MM.1S (cell line): ENCODE measurements around the gene KPNA5.
A peak's percentile ranks its signal among the peaks of the same experiment; 100 is the strongest.

Experiments
- DNase-seq: peaks from one replicate; pipeline ENCODE4 v3.0.0-alpha.2; 2015
- H2AFZ ChIP-seq: fragments of 300-600 bp; sonication (generic); 2 replicates; pipeline ENCODE4 v1.6.0; 2016; ENCODE audit warnings: antibody characterized with exemption, low read length
- H3F3A ChIP-seq: fragments of 300-600 bp; sonication (generic); 2 replicates; pipeline ENCODE4 v1.6.1; 2016; ENCODE audit warnings: mild to moderate bottlenecking, antibody characterized with exemption, low read length, moderate library complexity, mixed read lengths; ENCODE audit not compliant: insufficient read depth
- H3K27ac ChIP-seq: fragments of 300-600 bp; sonication (generic); 2 replicates; pipeline ENCODE4 v1.5.1; 2016; ENCODE audit warnings: mild to moderate bottlenecking, low read length
- H3K27me3 ChIP-seq: fragments of 300-600 bp; sonication (generic); replicated peaks from 2 replicates; pipeline ENCODE4 v1.6.0; 2016; ENCODE audit warnings: low read length; ENCODE audit not compliant: insufficient read depth
- H3K36me3 ChIP-seq: fragments of 300-600 bp; sonication (generic); replicated peaks from 2 replicates; pipeline ENCODE4 v1.6.1; 2016; ENCODE audit warnings: mild to moderate bottlenecking, low read length, mixed read lengths; ENCODE audit not compliant: insufficient read depth
- H3K4me1 ChIP-seq: fragments of 300-600 bp; sonication (generic); 2 replicates; pipeline ENCODE4 v1.6.1; 2016; ENCODE audit warnings: low read length, mixed read lengths
- H3K4me2 ChIP-seq: fragments of 300-600 bp; sonication (generic); 2 replicates; pipeline ENCODE4 v1.6.0; 2016; ENCODE audit warnings: low read depth, low read length
- H3K4me3 ChIP-seq: fragments of 300-600 bp; sonication (generic); 2 replicates; pipeline ENCODE4 v1.5.1; 2016; ENCODE audit warnings: low read length, mixed read lengths
- H3K79me2 ChIP-seq: fragments of 300-600 bp; sonication (generic); 2 replicates; pipeline ENCODE4 v1.6.1; 2016; ENCODE audit warnings: mixed run types, low read length, mixed read lengths
- H3K9ac ChIP-seq: fragments of 300-600 bp; sonication (generic); 2 replicates; pipeline ENCODE4 v1.6.1; 2016; ENCODE audit warnings: low read length, mixed read lengths
- H3K9me2 ChIP-seq: fragments of 300-600 bp; sonication (generic); replicated peaks from 2 replicates; pipeline ENCODE4 v1.6.1; 2016; ENCODE audit warnings: mild to moderate bottlenecking, low read length, mixed read lengths; ENCODE audit not compliant: insufficient read depth
- H3K9me3 ChIP-seq: fragments of 300-600 bp; sonication (generic); replicated peaks from 2 replicates; pipeline ENCODE4 v1.6.1; 2016; ENCODE audit warnings: mild to moderate bottlenecking, low read length, mixed read lengths; ENCODE audit not compliant: insufficient read depth
- H4K20me1 ChIP-seq: fragments of 300-600 bp; sonication (generic); 2 replicates; pipeline ENCODE4 v1.6.1; 2016; ENCODE audit warnings: mild to moderate bottlenecking, low read length, moderate library complexity, mixed read lengths; ENCODE audit not compliant: insufficient read depth
- CTCF ChIP-seq: fragments of 300-600 bp; sonication (generic); IDR thresholded peaks from 2 replicates; pipeline ENCODE4 v1.5.1; 2016; ENCODE audit warnings: antibody characterized with exemption, low read length, mixed read lengths
- EZH2 ChIP-seq: fragments of 300-600 bp; sonication (generic); optimal IDR thresholded peaks from 2 replicates; pipeline ENCODE3; 2017; ENCODE audit warnings: low read depth, mild to moderate bottlenecking, antibody characterized with exemption, low read length, mixed read lengths
- EZH2phosphoT487 ChIP-seq: fragments of 300-600 bp; sonication (generic); IDR thresholded peaks from 2 replicates; pipeline ENCODE4 v1.6.1; 2018; ENCODE audit warnings: antibody characterized with exemption, low read length

The KPNA5 gene

GRCh38 chr6:116680880-116681672, at the start of gene KPNA5:
TSS of gene KPNA5 (plus strand) at chr6:116681211. CDS start at chr6:116681335, 124 bp downstream.
- peaks cover 7% of the 10 kb centered on the region for H3F3A ChIP-seq
- TF ChIP-seq EZH2phosphoT487 = no peak
- TF ChIP-seq EZH2 = no peak
- no peak for TF ChIP-seq CTCF

GRCh38 chr6:116631379-116631990, 49.5 kb upstream of the KPNA5 start:
- Histone ChIP-seq H3K27me3 (no peaks in the 10 kb centered on the region), H3K9me2 (no peaks in the 10 kb centered on the region), H3K27ac (peak overlapping the region; percentile 91), H3K9me3 (no peaks in the 10 kb centered on the region), H3K79me2 (no peaks in the 10 kb centered on the region), H3K9ac (peak overlapping the region; percentile 55), H3K4me3 (peak overlapping the region; percentile 56), H3F3A (peaks cover 45% of the 10 kb centered on the region), H3K36me3 (no peaks in the 10 kb centered on the region), H3K4me1 (peaks cover 45% of the 10 kb centered on the region), H2AFZ (peak overlapping the region; percentile 55; the same call in 1 of the 2 replicates), H4K20me1 (no peaks in the 10 kb centered on the region), H3K4me2 (peak overlapping the region; percentile 91)
- DNase-seq = peak; percentile 95
- TF ChIP-seq EZH2 (no peak), CTCF (no peak), EZH2phosphoT487 (no peak)

More at GRCh38 chr6:116680880-116681672, at the start of gene KPNA5:
- Histone ChIP-seq H3K79me2 (peaks cover 10% of the 10 kb centered on the region; the same call in 1 of the 2 replicates), H3K9me2 (no peaks in the 10 kb centered on the region), H3K36me3 (no peaks in the 10 kb centered on the region), H3K4me1 (no peaks in the 10 kb centered on the region; the same call in 1 of the 2 replicates), H3K9me3 (no peaks in the 10 kb centered on the region), H2AFZ (peak within 1 kb of the TSS; percentile 96), H3K9ac (peak within 1 kb of the TSS; percentile 59; the same call in 1 of the 2 replicates), H3K4me3 (peak within 1 kb of the TSS; percentile 89), H3K27ac (peak within 1 kb of the TSS; percentile 66; the same call in 1 of the 2 replicates), H3K4me2 (peak within 1 kb of the TSS; percentile 99), H3K27me3 (no peaks in the 10 kb centered on the region), H4K20me1 (no peaks in the 10 kb centered on the region)
- peak; percentile 92 for DNase-seq

GRCh38 chr6:116633685-116634084, 47.3 kb upstream of the KPNA5 start:
- peak overlapping the region; percentile 56 for H3K4me3 ChIP-seq
- no peak overlapping the region for H2AFZ ChIP-seq
- peak; percentile 87 for DNase-seq
- peak overlapping the region; percentile 91 for H3K4me2 ChIP-seq
- no peaks in the 10 kb centered on the region for H3K27me3 ChIP-seq
- peak overlapping the region; percentile 91 for H3K27ac ChIP-seq
- no peaks in the 10 kb centered on the region for H4K20me1 ChIP-seq
- TF ChIP-seq EZH2 = no peak
- TF ChIP-seq CTCF = peak; percentile 79
- H3K9me2 ChIP-seq = no peaks in the 10 kb centered on the region
- H3F3A ChIP-seq = peaks cover 45% of the 10 kb centered on the region
- peak overlapping the region; percentile 65 for H3K9ac ChIP-seq
- H3K79me2 ChIP-seq = no peaks in the 10 kb centered on the region
- no peaks in the 10 kb centered on the region for H3K9me3 ChIP-seq
- no peaks in the 10 kb centered on the region; the same call in 1 of the 2 replicates for H3K36me3 ChIP-seq
- H3K4me1 ChIP-seq = peaks cover 45% of the 10 kb centered on the region
